Measurements from ENCODE around the gene STARD10.

The STARD10 gene

GRCh38 chr11:72723508-72723907, 70.3 kb downstream of the STARD10 start:
- DNase-seq, result no peak

- peak; percentile 92 to 94 for DNase-seq
Observed at GRCh38 chr11:72722050-72722748, 71.6 kb downstream of the STARD10 start.

GRCh38 chr11:72721689-72722049, 72.2 kb downstream of the STARD10 start:
- DNase-seq, result no peak

- no peak for DNase-seq
Observed at GRCh38 chr11:72721276-72721675, 72.6 kb downstream of the STARD10 start.

- no peak for DNase-seq
Observed at GRCh38 chr11:72720784-72721183, 73.1 kb downstream of the STARD10 start.

- peak in 1 of 2 experiments; percentile 14 for DNase-seq
Observed at GRCh38 chr11:72720047-72720446, 73.8 kb downstream of the STARD10 start.

- no peak for DNase-seq
Observed at GRCh38 chr11:72719551-72719950, 74.3 kb downstream of the STARD10 start.

GRCh38 chr11:72719144-72719543, 74.7 kb downstream of the STARD10 start:
- no peak for DNase-seq

- DNase-seq, result no peak
Observed at GRCh38 chr11:72718101-72718501, 75.7 kb downstream of the STARD10 start.

GRCh38 chr11:72716788-72717435, 76.9 kb downstream of the STARD10 start:
- DNase-seq, result no peak

GRCh38 chr11:72716290-72716689, 77.6 kb downstream of the STARD10 start:
- no peak for DNase-seq

- no peak for DNase-seq
Observed at GRCh38 chr11:72712841-72713240, 81.0 kb downstream of the STARD10 start.

- DNase-seq, result no peak
Observed at GRCh38 chr11:72712168-72712751, 81.6 kb downstream of the STARD10 start.

GRCh38 chr11:72711141-72711540, 82.7 kb downstream of the STARD10 start:
- DNase-seq, result no peak

GRCh38 chr11:72710278-72710677, 83.6 kb downstream of the STARD10 start:
- no peak for DNase-seq

GRCh38 chr11:72709478-72710238, 84.2 kb downstream of the STARD10 start:
- no peak for DNase-seq

GRCh38 chr11:72707032-72707431, 86.8 kb downstream of the STARD10 start:
- no peak for DNase-seq

GRCh38 chr11:72706579-72706978, 87.3 kb downstream of the STARD10 start:
- no peak for DNase-seq

GRCh38 chr11:72705442-72706365, 88.1 kb downstream of the STARD10 start:
- no peak for DNase-seq

- DNase-seq, result no peak
Observed at GRCh38 chr11:72704783-72705265, 89.0 kb downstream of the STARD10 start.
